Stomach smooth muscle (tissue), 2 donors: Measurements from ENCODE around the gene MAMSTR.

Experiments used
- H3K27ac ChIP-seq: one replicate; pipeline ENCODE4 v1.7.0; 2013; ENCODE audit warnings: mild to moderate bottlenecking, low read length, inconsistent platforms
- H3K27me3 ChIP-seq, 2 donors: one replicate each; pipeline ENCODE4 v1.7.0; 2013; ENCODE audit warnings: low read length in 2 of 2; ENCODE audit not compliant: insufficient read depth in 2 of 2, control insufficient read depth in 1 of 2
- H3K36me3 ChIP-seq, 2 donors: one replicate each; pipeline ENCODE4 v1.7.0; 2013; ENCODE audit warnings: low read length in 2 of 2; ENCODE audit not compliant: control insufficient read depth in 2 of 2, insufficient read depth in 2 of 2
- H3K4me1 ChIP-seq: one replicate; pipeline ENCODE4 v1.7.0; 2013; ENCODE audit warnings: low read length; ENCODE audit not compliant: control insufficient read depth, insufficient read depth
- H3K4me3 ChIP-seq, 2 donors: one replicate each; pipeline ENCODE4 v1.7.0; 2013; ENCODE audit warnings: low read length in 2 of 2
- H3K9ac ChIP-seq, 2 donors: one replicate each; pipeline ENCODE4 v1.7.0; 2013; ENCODE audit warnings: low read length in 2 of 2, mild to moderate bottlenecking in 1 of 2
- H3K9me3 ChIP-seq, 2 donors: one replicate each; pipeline ENCODE4 v1.7.0; 2013; ENCODE audit warnings: low read length in 2 of 2; ENCODE audit not compliant: control insufficient read depth in 2 of 2
- donor health status: healthy.
- donor health status: Pancreatic carcinoma.

The MAMSTR gene

DNA sequence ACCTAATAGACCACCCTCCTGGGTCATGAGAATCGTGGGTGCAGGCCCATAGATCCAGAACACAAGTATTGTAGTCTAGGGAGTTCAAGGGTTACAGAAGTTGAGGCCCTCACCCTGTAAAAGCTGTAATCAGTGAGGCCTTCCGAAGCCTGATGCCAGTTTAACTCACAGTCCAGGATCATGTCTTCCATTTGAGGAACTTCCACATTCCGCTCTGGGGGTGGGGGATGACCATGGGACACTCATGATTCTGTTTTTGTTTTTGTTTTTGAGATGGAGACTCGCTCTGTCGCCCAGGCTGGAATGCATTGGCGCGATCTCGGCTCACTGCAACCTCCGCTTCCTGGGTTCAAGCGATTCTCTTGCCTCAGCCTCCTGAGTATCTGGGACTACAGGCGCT, 22.6 kb upstream of the MAMSTR start:
- no peaks in the 10 kb centered on the region for H3K36me3 ChIP-seq
- no peak overlapping the region for H3K27ac ChIP-seq
- H3K4me1 ChIP-seq, result peaks cover 16% of the 10 kb centered on the region
- no peak overlapping the region for H3K9ac ChIP-seq
- H3K9me3 ChIP-seq, result no peaks in the 10 kb centered on the region
- H3K4me3 ChIP-seq, result no peak overlapping the region
- H3K27me3 ChIP-seq, result peaks cover 15 to 26% of the 10 kb centered on the region in 2 donors

DNA sequence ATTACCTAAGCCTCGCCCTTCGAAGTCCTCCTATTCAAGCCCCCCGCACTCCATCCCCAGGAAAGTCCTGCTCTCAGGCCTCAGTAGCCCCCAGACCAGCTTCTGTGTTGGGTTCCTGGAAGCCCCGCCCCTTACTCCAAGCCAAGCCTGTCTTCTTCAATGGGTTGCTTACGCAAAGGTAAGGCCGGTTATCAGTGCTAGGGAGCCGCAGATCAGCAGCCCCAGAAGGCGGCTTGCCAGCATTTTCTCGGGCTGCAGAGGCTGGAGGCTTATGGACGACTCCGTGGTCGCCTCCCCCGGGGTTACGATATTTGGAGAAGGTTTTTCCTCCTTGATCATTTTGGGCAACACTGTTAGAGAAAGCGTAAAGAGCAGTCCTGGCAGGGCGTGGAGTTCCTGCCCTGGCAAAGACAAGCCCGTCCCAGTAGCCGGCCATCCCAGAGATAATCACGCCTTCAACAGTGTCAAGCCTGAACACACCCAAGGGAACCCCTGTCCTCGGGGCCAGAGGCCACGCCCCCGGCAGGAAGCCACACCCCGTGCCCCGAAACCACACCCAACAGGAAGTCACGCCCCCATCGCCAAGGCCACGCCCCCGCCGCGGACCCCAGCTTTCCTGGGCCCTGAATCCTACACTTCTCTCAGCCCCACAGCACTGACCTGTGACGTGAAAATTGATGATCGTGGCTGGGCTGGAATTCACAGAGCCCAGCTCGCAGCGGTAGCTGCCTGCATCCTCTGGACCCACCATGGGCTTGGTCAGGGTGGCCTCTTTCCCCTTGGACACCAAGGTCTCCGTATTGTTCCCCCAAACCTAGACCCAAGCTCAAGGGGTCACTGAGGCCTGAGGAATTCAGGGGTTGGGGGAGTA, 21.8 kb upstream of the MAMSTR start:
- Histone ChIP-seq H3K4me3 (no peak overlapping the region), H3K27me3 (peaks cover 9 to 19% of the 10 kb centered on the region in 2 donors), H3K36me3 (no peaks in the 10 kb centered on the region), H3K9me3 (no peaks in the 10 kb centered on the region), H3K9ac (no peak overlapping the region), H3K27ac (no peak overlapping the region), H3K4me1 (peaks cover 16% of the 10 kb centered on the region)

DNA sequence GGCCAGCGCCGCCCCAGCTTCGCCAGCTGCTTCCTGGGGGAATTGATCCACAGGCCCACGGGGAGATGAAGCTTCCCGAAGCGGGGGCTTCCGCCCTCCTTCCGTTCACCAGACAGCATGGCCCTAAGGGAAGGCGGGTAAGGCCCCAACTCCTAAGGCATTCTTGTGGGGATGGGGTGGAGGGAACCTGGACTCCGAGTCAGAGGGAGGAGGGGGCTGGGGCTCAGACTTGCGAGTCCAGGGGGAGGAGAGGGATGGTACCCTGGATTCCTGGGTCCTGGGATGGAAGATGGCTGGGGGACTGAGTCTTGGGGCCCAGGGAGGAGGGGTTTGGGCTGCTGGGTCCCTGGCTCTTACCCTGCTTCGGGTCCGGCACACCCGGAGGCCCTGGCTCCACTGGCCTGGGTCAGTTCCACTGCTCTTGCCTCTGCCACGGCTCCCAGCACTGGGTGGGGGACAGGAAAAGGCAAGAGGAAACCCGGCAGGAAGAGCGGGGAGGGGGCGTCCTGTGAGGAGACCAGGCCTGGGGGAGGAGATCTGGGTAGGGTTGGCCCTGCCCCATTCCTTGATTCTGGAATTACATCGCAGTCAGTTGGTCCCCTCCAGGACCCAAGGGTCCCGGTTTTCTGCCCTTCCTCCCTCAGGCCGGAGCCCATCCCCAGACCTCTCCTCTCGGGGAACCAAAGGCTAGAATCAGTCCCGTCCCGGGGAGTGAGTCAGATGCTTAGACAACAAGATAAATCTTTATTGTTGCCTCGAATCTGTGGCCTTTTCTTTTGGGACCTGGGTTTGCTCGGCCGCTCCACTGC, 20.8 kb upstream of the MAMSTR start, which contains the start of gene RASIP1:
Gene RASIP1, minus strand, starts transcription at position 447 of the 809 bp plus-strand sequence. Its CDS starts 328 bp downstream, at position 119.
- peak within 1 kb of the TSS; percentile 24 for H3K27ac ChIP-seq
- peaks cover under 1 to 12% of the 10 kb centered on the region in 2 donors for H3K27me3 ChIP-seq
- peak within 1 kb of the TSS in 1 of 2 donors; percentile 13 for H3K9ac ChIP-seq
- peak within 1 kb of the TSS; percentile 55 to 70 for H3K4me3 ChIP-seq
- no peaks in the 10 kb centered on the region for H3K36me3 ChIP-seq
- H3K4me1 ChIP-seq, result peaks cover 16% of the 10 kb centered on the region
- no peaks in the 10 kb centered on the region for H3K9me3 ChIP-seq

DNA sequence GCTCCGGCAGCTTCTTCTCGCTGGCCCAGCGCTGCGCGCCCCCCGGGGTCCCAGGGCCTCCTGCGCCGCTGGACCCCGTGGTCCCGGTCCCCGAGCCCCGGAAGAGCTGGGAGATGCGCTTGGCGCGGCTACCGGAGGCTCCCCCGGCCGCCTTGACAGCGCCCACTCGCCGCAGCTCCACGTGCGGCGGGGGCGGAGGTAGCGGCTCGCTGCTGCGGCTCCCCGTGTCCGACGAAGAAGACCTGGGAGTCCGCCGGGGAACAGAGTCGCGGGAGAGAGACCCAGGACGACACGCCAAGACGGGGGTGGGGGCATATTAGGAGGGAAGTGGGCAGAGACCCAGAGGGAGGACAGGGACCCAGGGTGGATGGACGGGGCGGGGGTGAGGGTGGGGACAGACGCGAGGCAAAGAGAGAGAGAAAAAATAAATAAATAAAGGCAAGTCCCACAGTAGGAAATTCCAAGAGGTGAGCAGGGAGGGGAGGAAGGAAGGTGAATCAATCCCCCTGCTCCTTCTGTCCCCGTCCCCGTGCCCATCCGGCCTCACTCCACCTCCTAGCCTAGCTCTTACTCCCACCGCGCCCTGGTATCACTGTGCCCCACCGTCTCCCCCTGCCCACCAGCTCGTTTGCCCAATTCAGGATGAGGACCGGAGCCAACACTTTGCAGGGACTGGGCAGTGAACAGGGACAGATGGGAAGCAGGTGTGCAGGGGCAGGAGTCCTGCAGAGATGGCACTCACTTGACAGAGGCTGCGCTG, 20.1 kb upstream of the MAMSTR start:
- H3K4me1 ChIP-seq, result peaks cover 16% of the 10 kb centered on the region
- no peaks in the 10 kb centered on the region for H3K9me3 ChIP-seq
- peaks cover 0 to 18% of the 10 kb centered on the region in 2 donors for H3K27me3 ChIP-seq
- peak overlapping the region; percentile 24 for H3K27ac ChIP-seq
- peak overlapping the region; percentile 13 to 45 for H3K9ac ChIP-seq
- H3K36me3 ChIP-seq, result no peaks in the 10 kb centered on the region
- peak overlapping the region; percentile 55 to 70 for H3K4me3 ChIP-seq

DNA sequence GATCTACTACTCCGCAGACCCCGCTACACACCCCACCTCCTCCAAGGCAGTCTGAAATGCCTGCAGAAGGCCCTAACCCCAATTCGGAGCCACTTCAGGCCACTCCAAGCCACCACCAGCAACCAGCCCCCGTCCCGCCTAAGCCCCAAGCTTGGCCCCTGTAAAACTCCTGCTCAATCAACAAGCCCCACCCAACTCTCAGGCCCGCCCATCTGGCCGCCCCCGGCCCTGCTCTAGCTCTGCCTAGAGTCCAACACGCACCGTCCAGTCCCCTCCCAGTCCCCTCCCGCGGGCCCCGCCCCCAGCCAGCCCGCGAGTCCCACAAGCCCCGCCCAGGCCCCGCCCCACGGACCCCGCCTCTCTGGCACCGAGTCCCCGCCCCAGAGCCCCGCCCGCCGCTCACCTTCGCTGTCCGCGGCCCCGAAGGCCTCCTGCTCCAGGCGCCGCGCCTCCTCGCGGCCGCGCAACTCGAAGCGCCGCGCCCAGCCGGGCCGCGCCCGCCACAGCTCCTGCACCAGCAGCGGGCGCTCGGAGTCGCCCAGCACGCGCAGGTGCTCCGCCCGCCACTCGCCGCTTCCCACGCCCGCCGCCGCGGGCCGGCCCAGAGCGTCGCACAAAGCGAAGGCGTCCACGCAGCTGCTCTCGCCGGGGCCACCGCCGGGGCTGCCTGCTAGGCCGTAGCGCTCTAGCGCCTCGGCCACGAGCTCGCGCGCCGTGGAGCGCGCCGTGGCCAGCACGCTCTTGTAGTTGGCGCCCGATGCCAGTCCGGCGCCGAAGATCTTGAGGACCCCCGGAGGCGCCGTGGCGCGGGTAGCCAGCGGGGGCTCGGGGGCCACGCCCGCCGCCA, 19.3 kb upstream of the MAMSTR start:
- peaks cover 0 to 18% of the 10 kb centered on the region in 2 donors for H3K27me3 ChIP-seq
- H3K9ac ChIP-seq, result peak overlapping the region; percentile 13 to 45
- H3K4me1 ChIP-seq, result peaks cover 16% of the 10 kb centered on the region
- no peaks in the 10 kb centered on the region for H3K9me3 ChIP-seq
- H3K36me3 ChIP-seq, result no peaks in the 10 kb centered on the region
- peak overlapping the region; percentile 55 to 70 for H3K4me3 ChIP-seq
- no peak overlapping the region for H3K27ac ChIP-seq

DNA sequence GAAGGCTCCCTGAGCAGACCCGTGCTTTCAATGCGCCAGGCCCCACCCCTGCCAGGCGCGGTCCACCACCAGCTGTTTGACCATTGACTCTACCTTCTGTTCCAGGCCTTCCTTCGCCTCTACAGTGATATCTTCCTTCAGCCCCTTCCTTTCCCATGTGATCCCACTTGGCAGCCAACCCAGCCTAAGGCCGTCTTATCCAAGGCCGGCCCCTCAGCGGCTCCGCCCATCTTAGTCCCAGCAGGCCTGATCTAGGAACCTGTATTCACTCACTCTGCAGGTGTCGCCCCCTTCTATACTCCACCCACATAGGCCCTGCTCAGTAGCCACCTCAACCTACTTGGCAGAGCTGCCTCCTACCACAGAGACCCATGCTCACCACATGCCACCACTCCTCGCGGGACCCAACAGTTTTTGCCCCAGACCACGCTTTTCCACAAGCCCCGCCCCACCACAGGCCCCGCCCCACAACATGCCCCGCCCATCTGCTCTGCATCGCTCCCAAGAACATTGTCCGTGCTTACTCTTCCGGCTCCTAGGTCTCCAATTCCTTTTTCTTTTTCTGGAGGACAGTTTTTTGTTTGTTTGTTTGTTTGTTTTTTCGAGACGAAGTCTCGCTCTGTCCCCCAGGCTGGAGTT, 18.0 kb upstream of the MAMSTR start:
- Histone ChIP-seq H3K36me3 (no peaks in the 10 kb centered on the region), H3K9ac (no peak overlapping the region), H3K4me3 (no peak overlapping the region), H3K27me3 (peaks cover 3 to 18% of the 10 kb centered on the region in 2 donors), H3K27ac (no peak overlapping the region), H3K4me1 (peaks cover 16% of the 10 kb centered on the region), H3K9me3 (no peaks in the 10 kb centered on the region)

DNA sequence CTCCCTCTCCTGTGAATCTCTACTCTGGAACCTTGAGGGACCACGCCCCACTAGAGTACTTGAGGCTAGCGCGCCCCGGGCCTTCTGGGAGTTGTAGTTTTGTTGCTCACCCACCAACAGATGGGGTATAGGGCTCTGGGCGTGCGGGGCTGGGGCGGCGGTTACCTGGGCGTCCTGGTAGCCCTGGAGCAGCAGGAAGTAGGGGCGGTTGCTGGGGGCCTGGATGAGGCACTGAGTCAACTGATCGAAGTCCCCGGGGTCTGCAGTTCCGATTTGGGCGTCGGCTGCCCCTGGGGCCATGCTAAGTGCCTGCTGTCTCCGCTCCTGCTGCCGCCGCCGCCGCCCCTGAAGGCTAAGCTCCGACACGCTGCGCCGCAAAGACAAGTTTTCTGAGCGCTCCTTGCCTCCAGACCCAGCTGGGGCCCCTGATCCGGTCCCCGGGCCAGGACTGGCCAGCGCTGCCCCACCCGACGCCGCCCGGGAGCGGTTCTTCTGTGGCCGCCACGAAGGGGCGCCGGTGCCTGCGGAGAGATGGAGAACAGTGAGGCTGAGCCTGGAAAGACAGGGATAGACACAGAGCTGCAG, 15.6 kb upstream of the MAMSTR start:
- peaks cover 3 to 18% of the 10 kb centered on the region in 2 donors for H3K27me3 ChIP-seq
- no peak overlapping the region for H3K9ac ChIP-seq
- H3K4me3 ChIP-seq, result no peak overlapping the region

DNA sequence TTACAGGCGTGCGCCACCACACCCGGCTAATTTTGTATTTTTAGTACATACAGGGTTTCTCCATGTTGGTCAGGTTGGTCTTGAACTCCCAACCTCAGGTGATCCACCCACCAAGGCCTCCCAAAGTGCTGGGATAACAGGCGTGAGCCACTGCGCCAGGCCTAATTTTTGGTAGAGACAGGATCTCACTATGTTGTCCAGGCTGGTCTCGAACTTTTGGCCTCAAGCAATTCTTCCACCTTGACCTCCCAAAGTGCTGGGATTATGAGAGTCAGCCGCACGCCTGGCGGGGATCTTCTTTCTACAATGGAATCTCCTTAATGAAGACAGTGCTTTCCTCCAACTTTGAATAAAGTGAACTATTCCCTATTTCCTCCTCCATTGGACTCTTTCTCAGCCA, 15.1 kb upstream of the MAMSTR start:
- Histone ChIP-seq H3K4me3 (no peak overlapping the region), H3K9me3 (no peaks in the 10 kb centered on the region), H3K27ac (no peak overlapping the region), H3K4me1 (peaks cover 12% of the 10 kb centered on the region), H3K9ac (no peak overlapping the region), H3K36me3 (no peaks in the 10 kb centered on the region), H3K27me3 (peaks cover 3 to 14% of the 10 kb centered on the region in 2 donors)

More for the DNA sequence above, 15.6 kb upstream of the MAMSTR start:
- Histone ChIP-seq H3K4me1 (peaks cover 12% of the 10 kb centered on the region), H3K27ac (no peak overlapping the region), H3K9me3 (no peaks in the 10 kb centered on the region), H3K36me3 (no peaks in the 10 kb centered on the region)

DNA sequence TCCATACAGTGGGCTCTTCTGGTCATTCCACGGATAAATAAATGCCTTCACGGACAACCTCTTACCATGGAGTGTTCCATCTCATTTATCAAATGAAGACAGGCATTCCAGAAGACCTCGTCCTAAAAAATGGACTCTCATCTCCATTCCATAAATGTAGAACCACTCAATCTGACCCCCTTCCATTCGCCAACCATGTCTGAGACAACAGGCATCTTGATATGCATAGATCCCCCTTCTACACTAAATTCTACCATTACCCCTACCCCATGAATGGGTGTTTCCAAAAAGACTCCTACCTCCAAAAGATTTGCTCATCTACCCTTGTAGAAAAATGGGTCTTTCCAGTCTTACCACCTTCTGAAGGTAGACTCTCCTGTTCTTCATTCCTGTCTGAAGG, 11.9 kb upstream of the MAMSTR start:
- Histone ChIP-seq H3K4me3 (no peak overlapping the region), H3K36me3 (peaks cover 0 to 2% of the 10 kb centered on the region in 2 donors), H3K9ac (no peak overlapping the region), H3K27ac (no peak overlapping the region), H3K9me3 (no peaks in the 10 kb centered on the region), H3K27me3 (peaks cover 3 to 13% of the 10 kb centered on the region in 2 donors), H3K4me1 (peaks cover 4% of the 10 kb centered on the region)
